Measurements from ENCODE around the gene NACAD. TPM values are rescaled to one million over a fixed set of nuclear protein-coding genes. Genes with fewer than 3 reads are reported as not detected.

The NACAD gene
- total RNA-seq, 1 experiment from 2014 or later = 0.90 TPM

- no peak overlapping the region for H3K27ac Mint-ChIP-seq (ENCODE audit: unreplicated experiment)
- CTCF ChIA-PET = interaction anchor here (0.8 kb wide), 1 partner anchor 10 kb away, joined by 3 read pairs; no protein-coding TSS in a partner anchor
Measured at GRCh38 chr7:45125193-45125904, 36.6 kb upstream of the NACAD start.

GRCh38 chr7:45123913-45124710, 35.3 kb upstream of the NACAD start:
- intact Hi-C loops (cut with micrococcal nuclease; ENCODE audit: unreplicated experiment) = no loop called here
- no peak for DNase-seq
- no peak for TF ChIP-seq CTCF (IDR thresholded peaks at IDR 0.05; ENCODE audit: unreplicated experiment)
- no peak overlapping the region for H3K4me3 Mint-ChIP-seq (ENCODE audit: low read depth, unreplicated experiment)
- H3K9me3 Mint-ChIP-seq (ENCODE audit: low read depth, unreplicated experiment) = peaks cover 2% of the 10 kb centered on the region
- BruUV-seq (replicated peaks) = no TSS peak
- no peaks in the 10 kb centered on the region for H3K36me3 Mint-ChIP-seq (ENCODE audit: insufficient read depth, unreplicated experiment)
- H3K4me1 Mint-ChIP-seq (ENCODE audit: low read depth, unreplicated experiment) = no peaks in the 10 kb centered on the region
- no peaks in the 10 kb centered on the region for H3K27me3 Mint-ChIP-seq (ENCODE audit: unreplicated experiment)
- no peak overlapping the region for H3K27ac Mint-ChIP-seq (ENCODE audit: unreplicated experiment)
- CTCF ChIA-PET = interaction anchor here (0.7 to 1.0 kb wide), 2 partner anchors 12 to 23 kb away, joined by 3 to 5 read pairs; no protein-coding TSS in a partner anchor

More at GRCh38 chr7:45125193-45125904, 36.6 kb upstream of the NACAD start:
- no TSS peak for BruUV-seq (replicated peaks)
- no peaks in the 10 kb centered on the region for H3K4me1 Mint-ChIP-seq (ENCODE audit: low read depth, unreplicated experiment)
- intact Hi-C loops (cut with micrococcal nuclease; ENCODE audit: unreplicated experiment) = no loop called here
- H3K9me3 Mint-ChIP-seq (ENCODE audit: low read depth, unreplicated experiment) = peaks cover 2% of the 10 kb centered on the region
- DNase-seq = no peak
- TF ChIP-seq CTCF (IDR thresholded peaks at IDR 0.05; ENCODE audit: unreplicated experiment) = no peak
- no peaks in the 10 kb centered on the region for H3K36me3 Mint-ChIP-seq (ENCODE audit: insufficient read depth, unreplicated experiment)
- peaks cover 12% of the 10 kb centered on the region for H3K27me3 Mint-ChIP-seq (ENCODE audit: unreplicated experiment)
- no peak overlapping the region for H3K4me3 Mint-ChIP-seq (ENCODE audit: low read depth, unreplicated experiment)

- CTCF ChIA-PET = interaction anchor here (0.7 to 1.0 kb wide), 2 partner anchors 12 to 24 kb away, joined by 3 to 5 read pairs; no protein-coding TSS in a partner anchor
- no peak for DNase-seq
- no peak for TF ChIP-seq CTCF (IDR thresholded peaks at IDR 0.05; ENCODE audit: unreplicated experiment)
- no peaks in the 10 kb centered on the region for H3K27me3 Mint-ChIP-seq (ENCODE audit: unreplicated experiment)
- no peaks in the 10 kb centered on the region for H3K4me1 Mint-ChIP-seq (ENCODE audit: low read depth, unreplicated experiment)
- H3K9me3 Mint-ChIP-seq (ENCODE audit: low read depth, unreplicated experiment) = peaks cover 2% of the 10 kb centered on the region
- no peak overlapping the region for H3K27ac Mint-ChIP-seq (ENCODE audit: unreplicated experiment)
- H3K36me3 Mint-ChIP-seq (ENCODE audit: insufficient read depth, unreplicated experiment) = no peaks in the 10 kb centered on the region
- intact Hi-C loops (cut with micrococcal nuclease; ENCODE audit: unreplicated experiment) = no loop called here
- no peak overlapping the region for H3K4me3 Mint-ChIP-seq (ENCODE audit: low read depth, unreplicated experiment)
- BruUV-seq (replicated peaks) = no TSS peak
Measured at GRCh38 chr7:45122975-45123860, 34.4 kb upstream of the NACAD start.

- CTCF ChIA-PET = no interaction called here
- no peaks in the 10 kb centered on the region for H3K4me1 Mint-ChIP-seq (ENCODE audit: low read depth, unreplicated experiment)
- intact Hi-C loops (cut with micrococcal nuclease; ENCODE audit: unreplicated experiment) = no loop called here
- peaks cover 2% of the 10 kb centered on the region for H3K9me3 Mint-ChIP-seq (ENCODE audit: low read depth, unreplicated experiment)
- peaks cover 35% of the 10 kb centered on the region for H3K27me3 Mint-ChIP-seq (ENCODE audit: unreplicated experiment)
- H3K4me3 Mint-ChIP-seq (ENCODE audit: low read depth, unreplicated experiment) = no peak overlapping the region
- H3K27ac Mint-ChIP-seq (ENCODE audit: unreplicated experiment) = no peak overlapping the region
- BruUV-seq (replicated peaks) = no TSS peak
- DNase-seq = no peak
- TF ChIP-seq CTCF (IDR thresholded peaks at IDR 0.05; ENCODE audit: unreplicated experiment) = no peak
- no peaks in the 10 kb centered on the region for H3K36me3 Mint-ChIP-seq (ENCODE audit: insufficient read depth, unreplicated experiment)
Measured at GRCh38 chr7:45119550-45119949, 30.8 kb upstream of the NACAD start.
